HepG2 (cell line): ENCODE measurements around the gene ZNG1C. TPM values are rescaled to one million over a fixed set of nuclear protein-coding genes. Genes with fewer than 3 reads are reported as not detected.
A peak's percentile ranks its signal among the peaks of the same experiment; 100 is the strongest.
"Not testable (repeated sequence)": the region's sequence is repeated elsewhere in the genome, so short reads cannot be mapped to it uniquely, and the experiment has no call there.

ENCODE experiments used
- ATAC-seq: fragments of 200-7000 bp; cut with Tn5 transposase; 3 replicates; pipeline ENCODE4 v1.9.1; 2020; ENCODE audit warnings: mild to moderate bottlenecking, moderate library complexity
- BruUV-seq: library from RNA; stranded (reverse); fragments of 400-500 nt; replicated peaks from 2 replicates; lab custom pipeline; 2021; lab: Mats Ljungman, UMichigan
- CTCF ChIA-PET: fragments of 300-600 bp; formaldehyde crosslinking; extraction: SDS; loops from one replicate; lab custom pipeline; 2021; ENCODE audit warnings: low total read pairs, inconsistent platforms, low intra/inter-chr PET ratio; lab: Yijun Ruan, JAX
- POLR2A ChIA-PET: fragments of 350-600 bp; sonication (Branson Sonifier 250); formaldehyde crosslinking; loops from one replicate; lab custom pipeline; 2020; ENCODE audit warnings: antibody characterized with exemption, inconsistent platforms; lab: Yijun Ruan, JAX
- DNase-seq: peaks from one replicate; pipeline ENCODE4 v3.0.0-alpha.2; 2015; ENCODE audit warnings: low spot score
- FAIRE-seq: peaks from 3 replicates; lab custom pipeline; 2011; peaks lifted over from hg19 to GRCh38; lab: Jason Lieb, UNC
- H2AFZ ChIP-seq: one replicate; pipeline ENCODE4 v1.6.1; 2011; ENCODE audit warnings: low read length, inconsistent platforms
- H3K27ac ChIP-seq: fragments of 300-600 bp; 3 replicates; pipeline ENCODE4 v1.8.0; 2011; ENCODE audit warnings: mixed run types, mild to moderate bottlenecking, mixed read lengths, low read length, inconsistent platforms; ENCODE audit not compliant: insufficient read depth; ENCODE audit errors: extremely low read length
- H3K27me3 ChIP-seq, 2 experiments: fragments of 200-600 bp in 1 of 2; 2 replicates in 1 of 2; 3 replicates in 1 of 2; pipeline versions ENCODE4 v1.6.0 to v1.8.0; 2011; ENCODE audit warnings: low read length in 2 of 2, mild to moderate bottlenecking in 2 of 2, moderate library complexity in 2 of 2, inconsistent platforms in 1 of 2; ENCODE audit not compliant: insufficient read depth in 2 of 2, control insufficient read depth in 1 of 2
- H3K36me3 ChIP-seq, 2 experiments: fragments of 200-600 bp in 1 of 2; replicated peaks in 1 of 2; 2 replicates in 1 of 2; 3 replicates in 1 of 2; pipeline versions ENCODE4 v1.5.1 to v1.8.0; 2011; ENCODE audit warnings: low read length in 2 of 2, inconsistent platforms in 1 of 2; ENCODE audit not compliant: insufficient read depth in 2 of 2, control insufficient read depth in 1 of 2
- H3K4me1 ChIP-seq: 2 replicates; pipeline ENCODE4 v1.5.1; 2012; ENCODE audit warnings: low read length, inconsistent platforms; ENCODE audit not compliant: insufficient read depth
- H3K4me2 ChIP-seq: 2 replicates; pipeline ENCODE4 v1.6.0; 2011; ENCODE audit warnings: low read depth, low read length, inconsistent platforms
- H3K4me3 ChIP-seq, 3 experiments: fragments of 200-600 bp in 1 of 3; sonication (generic), shearing (Covaris generic) in 1 of 3; replicated peaks in 1 of 3; 2 replicates each; pipeline ENCODE4 v1.5.1; 2011 to 2016; ENCODE audit warnings: low read length in 3 of 3, inconsistent platforms in 2 of 3, low read depth in 2 of 3, mild to moderate bottlenecking in 2 of 3, control low read depth in 1 of 3, mixed read lengths in 1 of 3; ENCODE audit not compliant: insufficient read depth in 1 of 3
- H3K79me2 ChIP-seq: one replicate; pipeline ENCODE4 v1.6.1; 2011; ENCODE audit warnings: low read length, inconsistent platforms; ENCODE audit not compliant: insufficient read depth
- H3K9ac ChIP-seq: 2 replicates; pipeline ENCODE4 v1.6.0; 2011; ENCODE audit warnings: mild to moderate bottlenecking, low read depth, low read length, inconsistent platforms; ENCODE audit not compliant: insufficient read depth
- H3K9me3 ChIP-seq: 2 replicates; pipeline ENCODE4 v1.5.1; 2012; ENCODE audit warnings: mild to moderate bottlenecking, low read length
- H4K20me1 ChIP-seq: 2 replicates; pipeline ENCODE4 v1.6.0; 2011; ENCODE audit warnings: inconsistent platforms, mild to moderate bottlenecking, low read length, moderate library complexity; ENCODE audit not compliant: insufficient read depth
- WGBS: methylation state at CpG from one replicate; pipeline ENCODE4 v1.1.6; 2017; ENCODE audit warnings: low lambda C conversion rate; 5-methylcytosine and 5-hydroxymethylcytosine counted together
- in situ Hi-C: cut with HindIII; loops from 2 replicates; pipeline ENCODE4 v1.10.0; 2017; ENCODE audit warnings: low pct_unique_long_range_greater_than_20kb; ENCODE audit not compliant: extremely low pct_ligation_motif_present
- intact Hi-C: fragments of 100-400 bp; cut with micrococcal nuclease; formaldehyde crosslinking; loops from one replicate; pipeline ENCODE4 v1.10.0; 2022; ENCODE audit not compliant: unreplicated experiment
- polyA plus RNA-seq, 8 experiments: library from polyadenylated mRNA; depleted of rRNA in 3 of 8; stranded (reverse) in 7 of 8; unstranded in 1 of 8; fragments of >200 nt; fragmentation: Illumina TruSeq in 4 of 8; extraction: Trizol in 4 of 8; gene quantifications; 2 replicates each; pipeline versions ENCODE4 v1.2.1 to v1.2.3, GENCODE V29; 2011 to 2016; ENCODE audit warnings: low read depth in 4 of 8, missing spikeins in 1 of 8, mixed read lengths in 1 of 8; ENCODE audit not compliant: insufficient read depth in 1 of 8
- total RNA-seq, 5 experiments: library from RNA; depleted of rRNA; stranded (reverse); fragments of >200 nt; fragmentation: Illumina TruSeq; extraction: Trizol; gene quantifications; 2 replicates each; pipeline ENCODE4 v1.2.3, GENCODE V29; 2016; ENCODE audit warnings: low read depth in 1 of 5

The ZNG1C gene
- total and polyA plus RNA-seq, 2 of the 13 experiments (the other 11 are each of a cell fraction or from before 2014, with no cell fraction given) = 30.9 to 70.3 TPM

GRCh38 chr9:68305680-68306285, 64.0 kb downstream of the ZNG1C start:
- H3K79me2 ChIP-seq, intact Hi-C loops, H2AFZ ChIP-seq, H3K4me1 ChIP-seq, DNase-seq, H3K9me3 ChIP-seq, FAIRE-seq, H3K4me2 ChIP-seq, H3K4me3 ChIP-seq, H3K9ac ChIP-seq, BruUV-seq, CTCF ChIA-PET, in situ Hi-C loops, H3K36me3 ChIP-seq, H3K27me3 ChIP-seq, H4K20me1 ChIP-seq, H3K27ac ChIP-seq, POLR2A ChIA-PET: not testable (repeated sequence)
- 19% methylated on average over 10 of the region's 21 CpGs for WGBS
- peak; percentile 67 for ATAC-seq

GRCh38 chr9:68306391-68306964, 64.7 kb downstream of the ZNG1C start:
- H3K27ac ChIP-seq, BruUV-seq, H3K4me1 ChIP-seq, intact Hi-C loops, H4K20me1 ChIP-seq, CTCF ChIA-PET, DNase-seq, H3K4me3 ChIP-seq, H3K9me3 ChIP-seq, in situ Hi-C loops, FAIRE-seq, H3K9ac ChIP-seq, H3K79me2 ChIP-seq, H2AFZ ChIP-seq, POLR2A ChIA-PET, H3K4me2 ChIP-seq, H3K36me3 ChIP-seq, H3K27me3 ChIP-seq: not testable (repeated sequence)
- 34% methylated on average over 5 of the region's 37 CpGs for WGBS
- peak; percentile 66 for ATAC-seq

- ATAC-seq = peak; percentile 21
- FAIRE-seq, H3K9me3 ChIP-seq, in situ Hi-C loops, H4K20me1 ChIP-seq, intact Hi-C loops, H3K27me3 ChIP-seq, H2AFZ ChIP-seq, H3K36me3 ChIP-seq, H3K4me1 ChIP-seq, H3K27ac ChIP-seq, H3K9ac ChIP-seq, POLR2A ChIA-PET, H3K79me2 ChIP-seq, BruUV-seq, H3K4me2 ChIP-seq, CTCF ChIA-PET, H3K4me3 ChIP-seq, DNase-seq: not testable (repeated sequence)
- WGBS = 95% methylated on average over 24 of the region's 35 CpGs
Observed at GRCh38 chr9:68307127-68307526, 65.3 kb downstream of the ZNG1C start.

DNA sequence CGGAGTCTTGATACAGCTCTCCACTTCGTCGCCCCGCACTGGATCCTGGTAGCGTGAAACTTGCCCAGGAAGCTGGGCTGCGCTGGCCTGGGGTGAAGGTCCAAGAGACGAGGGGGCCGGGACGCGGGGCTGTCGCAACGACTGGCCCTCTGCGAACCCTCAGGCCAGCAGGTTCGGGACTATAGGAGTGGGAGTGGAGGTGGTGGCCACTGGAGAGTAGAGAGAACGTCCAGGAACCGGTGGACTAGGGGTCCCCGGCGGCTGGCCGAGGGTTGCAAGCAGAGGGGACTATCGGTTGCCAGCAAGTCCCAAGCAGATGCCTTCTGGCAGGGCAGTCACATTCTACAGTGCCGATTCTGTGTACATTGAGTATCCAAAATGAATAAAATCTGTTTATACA, 65.9 kb downstream of the ZNG1C start:
- peak; percentile 77 for ATAC-seq
- 32% methylated on average over 20 of the region's 21 CpGs for WGBS
- CTCF ChIA-PET, DNase-seq, intact Hi-C loops, H3K36me3 ChIP-seq, H3K27me3 ChIP-seq, H3K27ac ChIP-seq, H4K20me1 ChIP-seq, H3K9ac ChIP-seq, BruUV-seq, POLR2A ChIA-PET, in situ Hi-C loops, H3K4me2 ChIP-seq, H3K4me3 ChIP-seq, H3K4me1 ChIP-seq, H3K9me3 ChIP-seq, H3K79me2 ChIP-seq, H2AFZ ChIP-seq, FAIRE-seq: not testable (repeated sequence)
